Heart left ventricle (tissue), 16 donors: ENCODE results near the gene EDRF1. TPM values are rescaled to one million over a fixed set of nuclear protein-coding genes. Genes with fewer than 3 reads are reported as not detected.

ENCODE experiments used
- ATAC-seq, 4 donors: fragments of 200-7000 bp; cut with Tn5 transposase; one replicate each; pipeline ENCODE4 v1.9.1; 2020 to 2022; ENCODE audit warnings: moderate library complexity in 4 of 4, mild to moderate bottlenecking in 3 of 4, moderate number of reproducible peaks in 1 of 4
- DNase-seq, 5 donors: peaks; one replicate each; pipeline ENCODE4 v3.0.0-alpha.2; 2020
- H3K27ac ChIP-seq, 12 donors: fragments of 200-600 bp; sonication (generic) in 4 of 12; one replicate each; pipeline versions ENCODE4 v1.5.0 to v1.8.0; 2016 to 2022; ENCODE audit warnings: mild to moderate bottlenecking in 2 of 12
- H3K27me3 ChIP-seq, 9 donors: fragments of 200-600 bp; sonication (generic) in 2 of 9; one replicate each; pipeline versions ENCODE4 v1.5.1 to v1.8.0; 2016 to 2022; ENCODE audit warnings: mild to moderate bottlenecking in 3 of 9
- H3K36me3 ChIP-seq, 9 donors: fragments of 200-600 bp; sonication (generic) in 2 of 9; one replicate each; pipeline versions ENCODE4 v1.5.0 to v1.8.0; 2018 to 2022; ENCODE audit warnings: mild to moderate bottlenecking in 2 of 9
- H3K4me1 ChIP-seq, 12 donors: fragments of 200-600 bp; sonication (generic) in 4 of 12; one replicate each; pipeline versions ENCODE4 v1.5.0 to v1.8.0; 2016 to 2022; ENCODE audit warnings: mild to moderate bottlenecking in 3 of 12
- H3K4me3 ChIP-seq, 12 donors: fragments of 200-600 bp; sonication (generic) in 4 of 12; one replicate each; pipeline versions ENCODE4 v1.5.0 to v1.8.0; 2017 to 2022; ENCODE audit warnings: mild to moderate bottlenecking in 9 of 12, moderate library complexity in 4 of 12
- H3K9me3 ChIP-seq, 12 donors: fragments of 200-600 bp; sonication (generic) in 4 of 12; one replicate each; pipeline versions ENCODE4 v1.5.0 to v1.8.0; 2016 to 2022; ENCODE audit warnings: mild to moderate bottlenecking in 1 of 12
- CTCF ChIP-seq, 12 donors: fragments of 200-600 bp; sonication (generic) in 4 of 12; IDR thresholded peaks; one replicate each; pipeline versions ENCODE4 v1.5.0 to v1.8.0; 2018 to 2022; ENCODE audit warnings: antibody characterized with exemption in 12 of 12, mild to moderate bottlenecking in 5 of 12
- POLR2A ChIP-seq, 2 donors: fragments of 450-650 bp; IDR thresholded peaks; one replicate each; pipeline ENCODE4 v1.6.1; 2017; ENCODE audit warnings: antibody characterized with exemption in 2 of 2, mild to moderate bottlenecking in 2 of 2, moderate library complexity in 2 of 2
- WGBS, 4 donors: extraction: QIAGEN DNeasy Blood & Tissue Kit in 2 of 4; methylation state at CpG; one replicate each; pipeline versions ENCODE4 v1.1.5 to v1.1.7; 2013 to 2018; 5-methylcytosine and 5-hydroxymethylcytosine counted together
- intact Hi-C, 10 donors: fragments of 100-400 bp; cut with DNase I; formaldehyde crosslinking; loops; one replicate each; pipeline versions ENCODE4 v1.11.1 to v1.14.2; 2022
- long read RNA-seq, 3 donors: library from polyadenylated mRNA; unstranded; transcript quantifications; one replicate each; pipeline ENCODE4 v2.0.0, GENCODE V29; 2020 to 2021
- polyA plus RNA-seq, 2 donors: library from polyadenylated mRNA; stranded (reverse); fragments of 200-250 nt; gene quantifications; one replicate each; pipeline ENCODE4 v1.2.3, GENCODE V29; 2013
- total RNA-seq, 9 donors: library from RNA; depleted of rRNA in 2 of 9; stranded (reverse); fragments of >200 nt in 2 of 9; fragmentation: NEBNext Ultra II Directional in 3 of 9; extraction: Animal tissue kit (Norgen Biotek cat#: 25700) in 3 of 9; gene quantifications; one replicate each; pipeline versions ENCODE4 v1.1.0 to v1.2.4, GENCODE V29; 2016 to 2023
- donor health status: ischemic (EF 13 %, LVEDD 7.1; RV severe dilation, severe dysfunction).
- donor health status: healthy with polysubstance abuse.
- donor health status: DM: no; HTN: yes; CAD: no.
- donor health status: DM: no; HTN: no; CAD: no.
- donor health status: ischemic (EF 25% LVEDD 6.9; RV normal size, moderate dysfunction).
- donor health status: ischemic (EF 25% LVEDD 5.7; RV mildly dilated, moderate dysfunction).
- donor health status: healthy.
- donor health status: DM: yes; HTN: yes; CAD: no.
- donor health status: ischemic (EF 35%, LVEDD 5.7; RV mildly dilated, moderate dysfunction).
- donor health status: nonischemic (EF 11% LVEDD 7.7; RV severe dilation, severe dysfunction).
- donor health status: DM: yes; HTN: yes; CAD: no.
- donor health status: PGD.
- donor health status: ischemic (EF 29% LVEDD 5.4; RV normal size, mild dysfunction).
- donor health status: nonischemic (EF 23%, LVEDD 6.1; RV moderate dilation, normal function).

Gene EDRF1
- total RNA-seq (10 to 100 TPM in 4 of 9 donors, 1 to 10 TPM in 5; 6.9 to 13.9 (median 9.8) TPM), polyA plus RNA-seq (10 to 100 TPM in 1 of 2 donors, 1 to 10 TPM in 1; 8.7 to 10.0 TPM)
- long read RNA-seq, donor 1, full-length matches to known transcripts, result 7 of 9 reads
- long read RNA-seq, donor 1, partial matches to known transcripts, result 2 of 9 reads
- long read RNA-seq, donor 1, other reads (novel, unspliced or antisense), result 0 of 9 reads
- long read RNA-seq, donor 2, full-length matches to known transcripts, result 13 of 34 reads
- long read RNA-seq, donor 2, partial matches to known transcripts, result 19 of 34 reads
- long read RNA-seq, donor 2, other reads (novel, unspliced or antisense), result 2 of 34 reads
- long read RNA-seq, donor 3, full-length matches to known transcripts, result 10 of 14 reads
- long read RNA-seq, donor 3, partial matches to known transcripts, result 0 of 14 reads
- long read RNA-seq, donor 3, other reads (novel, unspliced or antisense), result 4 of 14 reads

GRCh38 chr10:125719173-125720001 is at the start of gene EDRF1:
Gene EDRF1, plus strand, starts transcription at chr10:125719709. Its CDS starts 99 bp downstream, at chr10:125719808.
- Histone ChIP-seq H3K27me3 (no peaks in the 10 kb centered on the region), H3K9me3 (peaks cover 0 to 11% (median 0%) of the 10 kb centered on the region in 12 donors), H3K4me3 (peak within 1 kb of the TSS; percentile 76 to 99 (median 95)), H3K36me3 (peaks cover 0 to 35% (median 33%) of the 10 kb centered on the region in 9 donors), H3K4me1 (peaks cover 3 to 24% (median 13%) of the 10 kb centered on the region in 12 donors), H3K27ac (peak within 1 kb of the TSS; percentile 54 to 93 (median 86))
- DNase-seq (peak; percentile 99 to 100 (median 99)), ATAC-seq (peak; percentile 100)
- WGBS, 4 donors, result 0% methylated on average over 44 to 72 of the region's 72 CpGs
- intact Hi-C loops, result loop anchor here in 5 of 10 donors (5.0 to 10.0 kb wide), 4 partner anchors 555 to 915 kb away; partner anchors contain the start of genes CTBP2 (in 2 of the 5) and ABRAXAS2 (in 1 of the 5)
- peak in 1 of 2 donors; percentile 89 for TF ChIP-seq POLR2A (IDR thresholded peaks at IDR 0.05)
- TF ChIP-seq CTCF (IDR thresholded peaks at IDR 0.05), result no peak

- intact Hi-C loops, result no loop called here
- no peak for ATAC-seq
- Histone ChIP-seq H3K4me1 (no peaks in the 10 kb centered on the region), H3K9me3 (peaks cover 0 to 44% (median 12%) of the 10 kb centered on the region in 12 donors), H3K27ac (no peak overlapping the region), H3K36me3 (no peaks in the 10 kb centered on the region), H3K4me3 (no peak overlapping the region), H3K27me3 (peaks cover 0 to 5% (median 0%) of the 10 kb centered on the region in 9 donors)
- WGBS, 4 donors, result 69 to 83% (median 72%) methylated on average over 1 of the region's 1 CpG
- TF ChIP-seq CTCF (IDR thresholded peaks at IDR 0.05) (no peak), POLR2A (IDR thresholded peaks at IDR 0.05) (no peak)
- DNase-seq, result no peak
Measured at GRCh38 chr10:125672884-125673283, 46.6 kb upstream of the EDRF1 start.

- Histone ChIP-seq H3K27ac (no peak overlapping the region), H3K9me3 (peaks cover 0 to 30% (median 6%) of the 10 kb centered on the region in 12 donors), H3K36me3 (no peaks in the 10 kb centered on the region), H3K27me3 (peaks cover 0 to 22% (median 0%) of the 10 kb centered on the region in 9 donors), H3K4me3 (no peak overlapping the region), H3K4me1 (no peaks in the 10 kb centered on the region)
- TF ChIP-seq CTCF (IDR thresholded peaks at IDR 0.05) (no peak), POLR2A (IDR thresholded peaks at IDR 0.05) (no peak)
- intact Hi-C loops, result no loop called here
- WGBS, 4 donors, result 54 to 65% (median 63%) methylated on average over 11 of the region's 11 CpGs
- DNase-seq, result no peak
- no peak for ATAC-seq
Measured at GRCh38 chr10:125679436-125679835, 40.1 kb upstream of the EDRF1 start.
